ENCODE data around the gene GATAD2A. TPM values are rescaled to one million over a fixed set of nuclear protein-coding genes. Genes with fewer than 3 reads are reported as not detected.

Gene GATAD2A
- total and polyA plus RNA-seq, 9 of the 15 experiments (the other 6 are each of a cell fraction or from before 2014, with no cell fraction given), result 2.4 to 226 (median 44.2) TPM

GRCh38 chr19:19492026-19492610 lies 86.6 kb downstream of the GATAD2A start:
- Histone ChIP-seq H3K4me1 (replicated peaks in 1 of 2; ENCODE audit: control insufficient read depth in 2 of 2, insufficient read depth in 2 of 2, low read length in 2 of 2) (peaks cover 32 to 49% of the 10 kb centered on the region in 2 experiments), H4K20me1 (replicated peaks; ENCODE audit: control insufficient read depth, insufficient read depth, low read length) (peaks cover 26% of the 10 kb centered on the region), H3K9ac (ENCODE audit: insufficient read depth in 1 of 2, low read depth in 2 of 2, low read length in 2 of 2) (peak overlapping the region in 1 of 2 experiments; percentile 49; a peak in 2 of 4 replicates), H3K27ac (ENCODE audit: extremely low read depth, low read depth, low read length) (no peak overlapping the region), H3K4me3 (no peak overlapping the region), H3K9me3 (replicated peaks; ENCODE audit: control insufficient read depth, insufficient read depth, low read depth, low read length) (no peaks in the 10 kb centered on the region), H3K9me1 (ENCODE audit: control insufficient read depth, insufficient read depth, low read length) (peaks cover 4% of the 10 kb centered on the region), H3K36me3 (ENCODE audit: control insufficient read depth, insufficient read depth, low read length) (peaks cover 73% of the 10 kb centered on the region), H3K79me2 (ENCODE audit: control insufficient read depth, insufficient read depth, low read length) (peaks cover 70% of the 10 kb centered on the region), H3K27me3 (ENCODE audit: control insufficient read depth in 2 of 2, insufficient read depth in 2 of 2, low read length in 2 of 2) (no peaks in the 10 kb centered on the region), H3K4me2 (ENCODE audit: insufficient read depth, low read length) (no peak overlapping the region), H2AFZ (ENCODE audit: low read depth, low read length) (no peak overlapping the region)
- DNase-seq (ENCODE audit: extremely low read depth in 1 of 4, low spot score in 3 of 4) (no peak), FAIRE-seq (no peak), ATAC-seq (no peak)
- 95% methylated on average over 18 of the region's 21 CpGs for WGBS (ENCODE audit: insufficient coverage, low coverage, missing lambda C conversion rate)
- BruUV-seq (replicated peaks), result no TSS peak
- TF ChIP-seq POLR2G (IDR thresholded peaks at IDR 0.05; ENCODE audit: low read depth, low read length) (peak; percentile 58; the same call in 1 of the 2 replicates), ARID4B (CRISPR knock-in tag; IDR thresholded peaks at IDR 0.05) (no peak), ZNF217 (CRISPR knock-in tag; IDR thresholded peaks at IDR 0.05) (no peak), ZNF311 (CRISPR knock-in tag; IDR thresholded peaks at IDR 0.05) (no peak)
- CTCF ChIA-PET (ENCODE audit: low intra/inter-chr PET ratio), result no interaction called here
- in situ Hi-C loops (cut with MboI), result loop anchor here (5.0 kb wide), 1 partner anchor 125 kb away; no protein-coding TSS in a partner anchor
- intact Hi-C loops (cut with micrococcal nuclease), result no loop called here
- POLR2A ChIA-PET, result no interaction called here
